GM12872 (cell line): ENCODE data around the gene RNF20.

Experiments used
- CTCF ChIP-seq: IDR thresholded peaks from 3 replicates; pipeline ENCODE4 v1.5.1; 2011; ENCODE audit warnings: low read depth, mild to moderate bottlenecking, low read length, moderate library complexity; ENCODE audit not compliant: insufficient read depth

The RNF20 gene

GRCh38 chr9:101540069-101540468 lies 6.4 kb downstream of the RNF20 start:
- TF ChIP-seq CTCF = no peak

GRCh38 chr9:101543098-101543735 lies 9.6 kb downstream of the RNF20 start:
- TF ChIP-seq CTCF = no peak

GRCh38 chr9:101561740-101562139 lies 28.1 kb downstream of the RNF20 start:
- TF ChIP-seq CTCF = no peak

- TF ChIP-seq CTCF = no peak
These were observed 29.3 kb downstream of the RNF20 start for GRCh38 chr9:101562966-101563365.

GRCh38 chr9:101564252-101564651 lies 30.6 kb downstream of the RNF20 start:
- TF ChIP-seq CTCF = no peak

- peak; percentile 62 for TF ChIP-seq CTCF
These were observed 33.5 kb downstream of the RNF20 start for GRCh38 chr9:101566904-101567724.

- TF ChIP-seq CTCF = no peak
These were observed 34.2 kb downstream of the RNF20 start for GRCh38 chr9:101567725-101568350.
